ENCODE results near the gene CLN5.
"Not testable (repeated sequence)": the region's sequence is repeated elsewhere in the genome, so short reads cannot be mapped to it uniquely, and the experiment has no call there.

Gene CLN5

GRCh38 chr13:76975863-76976262 is 16.0 kb upstream of the CLN5 start:
- DNase-seq: no peak

GRCh38 chr13:76976490-76976889 is 15.4 kb upstream of the CLN5 start:
- DNase-seq: no peak

GRCh38 chr13:76976929-76977328 is 15.0 kb upstream of the CLN5 start:
- no peak for DNase-seq

GRCh38 chr13:76980075-76980718 is 11.7 kb upstream of the CLN5 start:
- peak in 51 of 58 donors; percentile 6 to 82 (median 49) for DNase-seq

- no peak for DNase-seq
Observed at GRCh38 chr13:76982061-76982460, 9.8 kb upstream of the CLN5 start.

- DNase-seq: no peak
Observed at GRCh38 chr13:76983676-76984075, 8.2 kb upstream of the CLN5 start.

GRCh38 chr13:76991432-76991795 is 467 bp upstream of the CLN5 start:
- DNase-seq: peak in 5 of 58 donors; percentile 35 to 46 (median 40)

GRCh38 chr13:76992548-76993001 is 694 bp downstream of the CLN5 start:
- peak in 26 of 58 donors; percentile 3 to 59 (median 16) for DNase-seq

- DNase-seq: no peak
Observed at GRCh38 chr13:76993021-76993420, 1.1 kb downstream of the CLN5 start.

- no peak for DNase-seq
Observed at GRCh38 chr13:76993473-76993872, 1.6 kb downstream of the CLN5 start.

- no peak for DNase-seq
Observed at GRCh38 chr13:76994281-76994680, 2.4 kb downstream of the CLN5 start.

GRCh38 chr13:77000475-77000874 is 8.6 kb downstream of the CLN5 start:
- DNase-seq: no peak

GRCh38 chr13:77001540-77001939 is 9.7 kb downstream of the CLN5 start:
- no peak for DNase-seq

- DNase-seq: no peak
Observed at GRCh38 chr13:77001963-77002587, 10.2 kb downstream of the CLN5 start.

GRCh38 chr13:77002590-77003190 is 10.8 kb downstream of the CLN5 start:
- DNase-seq: no peak

- DNase-seq: not testable (repeated sequence)
Observed at GRCh38 chr13:77008337-77008736, 16.5 kb downstream of the CLN5 start.

GRCh38 chr13:77009011-77009410 is 17.1 kb downstream of the CLN5 start:
- DNase-seq: no peak

- not testable (repeated sequence) for DNase-seq
Observed at GRCh38 chr13:77009719-77010118, 17.8 kb downstream of the CLN5 start.

- DNase-seq: no peak
Observed at GRCh38 chr13:77013853-77014542, 22.1 kb downstream of the CLN5 start.

- DNase-seq: no peak
Observed at GRCh38 chr13:77014906-77015685, 23.2 kb downstream of the CLN5 start.

GRCh38 chr13:77016251-77016812 is 24.5 kb downstream of the CLN5 start:
- DNase-seq: no peak
